ENCODE measurements around the gene NKX1-1.

DNA sequence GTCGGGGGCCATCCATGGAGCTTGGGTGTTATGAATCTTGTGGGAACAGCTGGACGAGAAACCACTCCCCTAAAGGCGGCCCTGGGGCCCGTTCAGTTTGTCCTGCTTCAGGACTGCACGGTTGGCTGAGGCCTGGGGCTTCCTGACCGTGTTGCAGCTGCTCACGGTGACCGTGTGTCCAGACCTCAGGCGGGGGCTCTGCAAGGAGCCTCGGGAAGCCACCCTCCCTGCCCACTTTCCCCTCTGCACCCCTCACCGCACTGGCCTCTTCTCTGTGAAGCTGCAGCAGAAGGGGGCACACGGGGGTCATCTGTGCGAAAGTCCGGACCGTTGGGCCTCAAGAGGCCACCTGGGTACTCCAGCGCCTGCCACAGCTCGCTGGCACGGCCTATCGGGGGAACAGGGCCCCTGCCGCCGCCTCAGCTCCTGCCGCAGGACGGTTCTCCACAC is 29.8 kb downstream of the NKX1-1 start:
- TF ChIP-seq, protein P1, sequence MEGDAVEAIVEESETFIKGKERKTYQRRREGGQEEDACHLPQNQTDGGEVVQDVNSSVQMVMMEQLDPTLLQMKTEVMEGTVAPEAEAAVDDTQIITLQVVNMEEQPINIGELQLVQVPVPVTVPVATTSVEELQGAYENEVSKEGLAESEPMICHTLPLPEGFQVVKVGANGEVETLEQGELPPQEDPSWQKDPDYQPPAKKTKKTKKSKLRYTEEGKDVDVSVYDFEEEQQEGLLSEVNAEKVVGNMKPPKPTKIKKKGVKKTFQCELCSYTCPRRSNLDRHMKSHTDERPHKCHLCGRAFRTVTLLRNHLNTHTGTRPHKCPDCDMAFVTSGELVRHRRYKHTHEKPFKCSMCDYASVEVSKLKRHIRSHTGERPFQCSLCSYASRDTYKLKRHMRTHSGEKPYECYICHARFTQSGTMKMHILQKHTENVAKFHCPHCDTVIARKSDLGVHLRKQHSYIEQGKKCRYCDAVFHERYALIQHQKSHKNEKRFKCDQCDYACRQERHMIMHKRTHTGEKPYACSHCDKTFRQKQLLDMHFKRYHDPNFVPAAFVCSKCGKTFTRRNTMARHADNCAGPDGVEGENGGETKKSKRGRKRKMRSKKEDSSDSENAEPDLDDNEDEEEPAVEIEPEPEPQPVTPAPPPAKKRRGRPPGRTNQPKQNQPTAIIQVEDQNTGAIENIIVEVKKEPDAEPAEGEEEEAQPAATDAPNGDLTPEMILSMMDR (IDR thresholded peaks at IDR 0.05): no peak
- TF ChIP-seq POLR2A (IDR thresholded peaks at IDR 0.05): no peak
